Sigmoid colon (tissue), 4 donors: ENCODE measurements around the gene HIPK4.

ENCODE experiments used
- POLR2AphosphoS5 ChIP-seq, 4 donors: sonication (generic); formaldehyde crosslinking; IDR thresholded peaks; one replicate each; pipeline ENCODE4 v1.6.1; 2017; ENCODE audit warnings: antibody characterized with exemption in 4 of 4
- TF ChIP-seq, protein P1 (sequence below), 4 experiments: fragments of 450-650 bp in 3 of 4; fragments of 200-600 bp in 1 of 4; IDR thresholded peaks; one replicate each; pipeline ENCODE4 v1.5.1; 2016 to 2019; ENCODE audit warnings: antibody characterized with exemption in 4 of 4, mild to moderate bottlenecking in 3 of 4, moderate library complexity in 2 of 4

GRCh38 chr19:40411958-40412499 is 22.0 kb upstream of the HIPK4 start:
- TF ChIP-seq, protein P1, sequence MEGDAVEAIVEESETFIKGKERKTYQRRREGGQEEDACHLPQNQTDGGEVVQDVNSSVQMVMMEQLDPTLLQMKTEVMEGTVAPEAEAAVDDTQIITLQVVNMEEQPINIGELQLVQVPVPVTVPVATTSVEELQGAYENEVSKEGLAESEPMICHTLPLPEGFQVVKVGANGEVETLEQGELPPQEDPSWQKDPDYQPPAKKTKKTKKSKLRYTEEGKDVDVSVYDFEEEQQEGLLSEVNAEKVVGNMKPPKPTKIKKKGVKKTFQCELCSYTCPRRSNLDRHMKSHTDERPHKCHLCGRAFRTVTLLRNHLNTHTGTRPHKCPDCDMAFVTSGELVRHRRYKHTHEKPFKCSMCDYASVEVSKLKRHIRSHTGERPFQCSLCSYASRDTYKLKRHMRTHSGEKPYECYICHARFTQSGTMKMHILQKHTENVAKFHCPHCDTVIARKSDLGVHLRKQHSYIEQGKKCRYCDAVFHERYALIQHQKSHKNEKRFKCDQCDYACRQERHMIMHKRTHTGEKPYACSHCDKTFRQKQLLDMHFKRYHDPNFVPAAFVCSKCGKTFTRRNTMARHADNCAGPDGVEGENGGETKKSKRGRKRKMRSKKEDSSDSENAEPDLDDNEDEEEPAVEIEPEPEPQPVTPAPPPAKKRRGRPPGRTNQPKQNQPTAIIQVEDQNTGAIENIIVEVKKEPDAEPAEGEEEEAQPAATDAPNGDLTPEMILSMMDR (IDR thresholded peaks at IDR 0.05) = no peak
- TF ChIP-seq POLR2AphosphoS5 (IDR thresholded peaks at IDR 0.05) = no peak
